Measurements from ENCODE around the gene HOXB13. TPM values are rescaled to one million over a fixed set of nuclear protein-coding genes. Genes with fewer than 3 reads are reported as not detected.

HOXB13 gene
- polyA plus RNA-seq, 4 donors = not detected

DNA sequence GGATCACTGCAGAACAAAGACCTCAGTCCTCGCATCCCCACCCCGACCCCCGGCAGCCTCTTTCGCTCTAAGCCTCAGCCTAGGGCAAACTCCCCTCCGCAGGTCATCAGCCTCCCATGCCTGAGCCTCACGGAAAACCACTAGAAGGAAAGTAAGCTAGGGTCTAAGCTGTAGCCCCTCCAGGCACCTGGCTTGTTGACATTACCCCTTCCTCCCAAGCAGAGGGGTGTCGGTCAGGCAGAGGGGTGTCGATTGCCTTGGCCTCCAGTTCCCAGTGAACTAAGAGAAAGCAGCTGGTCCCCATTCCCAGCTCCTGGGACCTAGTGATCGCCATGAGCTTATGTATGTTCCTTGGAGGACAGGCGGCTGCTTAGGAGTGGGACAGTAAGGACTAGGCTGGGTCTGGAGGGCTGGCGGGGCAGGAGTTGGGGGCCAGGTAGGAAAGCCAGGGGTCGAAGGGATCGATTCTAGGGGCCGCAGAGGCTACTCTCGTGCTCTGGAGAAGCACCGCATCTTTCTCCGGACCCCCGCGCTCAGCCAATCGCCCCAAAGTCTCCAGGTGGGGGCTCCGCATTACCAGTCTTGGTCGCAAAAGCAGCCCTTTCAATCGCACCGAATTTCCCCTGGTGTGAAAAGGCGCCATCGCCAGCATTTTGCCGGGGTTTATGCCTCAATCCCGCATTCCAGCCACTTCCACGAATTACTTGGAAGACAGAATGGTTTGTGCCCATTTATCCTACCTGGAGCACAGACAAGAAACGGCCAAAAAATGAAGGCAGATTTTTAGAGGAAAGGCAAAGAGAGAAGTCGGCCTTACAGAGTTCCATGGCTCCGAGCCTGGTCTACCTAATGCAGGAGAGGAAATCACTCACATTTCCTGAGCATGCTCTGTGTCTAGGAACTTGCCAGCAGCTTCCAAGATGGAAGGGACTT lies 21.3 kb upstream of the HOXB13 start:
- no peak for DNase-seq (ENCODE audit: low read depth in 4 of 4, low spot score in 3 of 4)

DNA sequence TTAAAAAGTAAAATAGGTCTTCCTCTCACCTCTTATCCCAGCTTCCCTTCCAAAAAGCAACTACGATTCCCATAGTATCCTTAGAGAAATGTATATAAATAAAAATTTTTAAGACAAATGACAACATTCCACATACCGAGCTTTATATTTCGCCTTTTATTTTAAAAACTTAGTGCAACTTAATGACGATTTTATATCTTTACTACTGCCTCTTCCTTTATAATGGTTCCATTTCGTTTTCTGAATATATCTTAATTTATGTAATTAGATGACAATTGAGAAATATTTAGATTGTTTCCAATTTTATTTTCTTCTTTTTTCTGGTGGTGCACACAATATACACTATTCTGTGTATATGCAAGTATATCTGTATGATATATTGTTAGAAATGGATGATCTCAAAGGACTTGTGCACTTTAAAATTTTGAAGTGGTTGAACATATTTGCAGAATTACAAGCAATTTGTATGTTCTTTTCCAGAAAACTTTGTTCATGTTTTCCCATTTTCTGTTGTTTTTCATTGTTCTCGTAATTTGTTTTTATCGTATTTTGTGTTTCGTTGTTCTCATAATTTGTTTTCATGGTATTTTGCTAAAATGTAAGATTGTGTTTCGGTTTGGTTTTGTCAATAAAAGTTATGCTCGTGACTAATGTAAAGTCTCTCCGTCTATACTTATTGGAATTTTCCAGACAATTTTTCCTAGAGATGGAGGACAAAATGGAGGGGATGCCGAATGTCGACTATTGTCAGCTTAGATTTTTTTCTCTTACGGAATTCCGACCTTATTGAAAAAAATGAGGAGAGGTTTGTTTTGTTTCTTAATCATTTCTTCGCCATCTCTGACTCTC lies 20.4 kb upstream of the HOXB13 start:
- DNase-seq (ENCODE audit: low read depth in 4 of 4, low spot score in 3 of 4) = no peak

DNA sequence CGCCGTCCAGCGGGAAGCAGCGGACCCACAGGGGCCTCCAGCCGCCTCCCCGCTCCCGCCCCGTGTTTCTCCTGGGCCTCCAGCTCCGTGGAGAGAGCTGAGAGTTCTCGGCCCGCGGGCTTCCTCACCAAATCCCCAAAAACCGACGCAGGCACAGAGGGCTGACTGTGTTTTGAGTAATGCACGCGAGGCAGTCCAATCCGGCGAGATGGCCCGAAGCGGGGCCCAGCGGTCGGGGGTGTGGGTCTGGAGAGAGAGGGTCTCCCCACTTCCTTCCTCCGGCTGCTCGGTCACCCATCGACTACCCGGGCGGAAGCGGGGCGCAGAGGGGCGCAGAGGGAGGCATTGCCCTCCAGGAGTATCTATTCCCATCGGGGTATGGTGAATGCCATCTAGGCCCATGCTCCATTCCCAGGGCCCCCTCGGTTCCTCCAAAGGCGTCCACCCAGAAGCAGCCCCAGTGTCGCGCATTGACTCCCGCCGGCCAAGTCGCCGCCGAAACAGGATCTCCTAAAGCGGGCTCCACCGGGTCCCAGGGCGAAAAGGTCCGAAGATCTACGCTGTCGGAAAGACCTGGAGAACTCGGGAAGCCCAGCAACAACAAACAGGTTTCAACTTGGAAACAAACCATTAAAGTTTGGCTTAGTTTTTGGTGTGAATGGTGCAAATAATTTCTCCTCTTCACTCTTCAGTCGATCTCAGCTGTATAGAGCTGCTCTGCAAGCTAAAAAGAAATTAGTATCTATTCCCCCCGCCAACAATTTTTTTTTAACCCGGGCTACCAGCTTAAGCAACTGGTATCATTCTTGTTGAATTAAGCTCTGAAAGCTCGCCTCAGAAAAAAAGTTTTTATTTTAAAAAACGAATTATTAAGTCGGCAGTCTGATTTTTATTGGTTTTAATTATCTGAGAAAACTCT lies 19.2 kb upstream of the HOXB13 start:
- DNase-seq (ENCODE audit: low read depth in 4 of 4, low spot score in 3 of 4) = no peak

- DNase-seq (ENCODE audit: low read depth in 4 of 4, low spot score in 3 of 4) = no peak
Measured at GRCh38 chr17:48746916-48747444, 18.4 kb upstream of the HOXB13 start.

- DNase-seq (ENCODE audit: low read depth in 4 of 4, low spot score in 3 of 4) = no peak
Measured at GRCh38 chr17:48745381-48746275, 17.1 kb upstream of the HOXB13 start.

DNA sequence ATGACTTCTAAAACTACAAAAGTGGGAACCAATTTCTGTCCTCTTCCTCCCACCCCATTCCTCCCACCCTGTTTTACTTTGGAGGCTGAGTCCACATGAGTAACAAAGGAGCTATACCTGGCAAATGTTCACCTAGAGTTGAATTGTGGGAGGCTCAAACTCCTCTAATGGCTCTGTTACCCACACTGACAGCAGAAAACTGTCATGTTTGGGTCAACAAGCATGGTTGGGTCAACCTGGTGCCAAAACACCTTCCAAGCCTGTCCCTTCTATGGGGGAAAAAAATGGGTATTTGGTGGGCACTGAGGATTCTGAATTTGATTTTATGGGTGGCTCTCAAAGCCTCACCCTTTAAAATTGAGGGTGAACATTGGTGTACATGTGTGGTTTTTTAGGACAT lies 12.0 kb upstream of the HOXB13 start:
- DNase-seq (ENCODE audit: low read depth in 4 of 4, low spot score in 3 of 4) = no peak

DNA sequence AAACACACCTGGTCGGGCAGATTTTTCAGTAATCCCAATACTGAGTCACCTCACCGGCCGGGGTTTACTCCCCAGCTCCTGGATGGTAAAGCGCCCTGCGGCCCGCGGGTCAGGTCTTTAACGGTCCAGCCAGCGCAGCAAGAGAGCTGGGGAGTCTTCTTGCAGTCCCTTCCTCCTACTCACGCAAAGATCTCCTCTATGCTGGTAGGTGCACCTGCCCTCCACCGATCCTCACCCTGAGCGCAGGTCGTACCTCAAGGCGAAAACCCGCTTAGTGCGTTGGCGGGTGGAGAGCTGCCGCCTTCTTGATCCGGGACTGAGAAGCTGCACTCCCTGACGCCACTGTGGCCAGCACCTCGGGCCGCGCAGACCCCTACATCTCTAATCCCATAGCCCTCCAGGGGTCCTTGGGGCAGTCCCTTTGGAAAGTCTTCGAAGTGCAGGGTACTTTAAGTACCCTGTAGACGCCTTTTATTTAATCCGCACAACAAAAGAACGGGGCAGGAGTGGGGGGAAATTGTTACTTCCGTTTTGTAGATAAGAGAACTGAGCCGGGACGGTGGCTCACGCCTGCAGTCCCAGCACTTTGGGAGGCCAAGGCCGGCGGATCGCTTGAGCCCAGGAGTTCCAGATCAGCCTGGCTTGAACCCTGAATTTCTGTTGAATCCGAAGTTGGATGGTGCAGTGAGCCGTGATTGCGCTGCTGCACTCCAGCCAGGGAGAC lies 10.4 kb upstream of the HOXB13 start:
- no peak for DNase-seq (ENCODE audit: low read depth in 4 of 4, low spot score in 3 of 4)

DNA sequence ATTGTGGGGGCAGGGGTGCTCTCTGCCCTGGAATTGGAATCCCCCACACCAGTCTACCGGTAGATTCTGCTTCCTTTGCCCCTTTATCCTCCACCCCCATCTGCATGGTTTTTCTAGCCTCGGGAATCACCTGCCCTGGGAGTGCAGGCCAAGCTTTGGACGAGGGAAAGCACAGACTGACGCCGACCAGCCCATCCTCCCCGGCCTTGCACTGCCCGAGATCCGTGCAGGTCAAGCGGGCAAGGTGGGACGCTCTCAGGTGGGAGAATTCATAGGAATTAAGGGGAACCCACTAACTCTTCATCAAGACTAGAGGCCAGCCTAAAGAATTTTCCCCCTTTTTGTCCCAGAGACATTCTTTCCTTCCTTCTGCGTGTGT lies 9.9 kb upstream of the HOXB13 start:
- no peak for DNase-seq (ENCODE audit: low read depth in 4 of 4, low spot score in 3 of 4)

DNA sequence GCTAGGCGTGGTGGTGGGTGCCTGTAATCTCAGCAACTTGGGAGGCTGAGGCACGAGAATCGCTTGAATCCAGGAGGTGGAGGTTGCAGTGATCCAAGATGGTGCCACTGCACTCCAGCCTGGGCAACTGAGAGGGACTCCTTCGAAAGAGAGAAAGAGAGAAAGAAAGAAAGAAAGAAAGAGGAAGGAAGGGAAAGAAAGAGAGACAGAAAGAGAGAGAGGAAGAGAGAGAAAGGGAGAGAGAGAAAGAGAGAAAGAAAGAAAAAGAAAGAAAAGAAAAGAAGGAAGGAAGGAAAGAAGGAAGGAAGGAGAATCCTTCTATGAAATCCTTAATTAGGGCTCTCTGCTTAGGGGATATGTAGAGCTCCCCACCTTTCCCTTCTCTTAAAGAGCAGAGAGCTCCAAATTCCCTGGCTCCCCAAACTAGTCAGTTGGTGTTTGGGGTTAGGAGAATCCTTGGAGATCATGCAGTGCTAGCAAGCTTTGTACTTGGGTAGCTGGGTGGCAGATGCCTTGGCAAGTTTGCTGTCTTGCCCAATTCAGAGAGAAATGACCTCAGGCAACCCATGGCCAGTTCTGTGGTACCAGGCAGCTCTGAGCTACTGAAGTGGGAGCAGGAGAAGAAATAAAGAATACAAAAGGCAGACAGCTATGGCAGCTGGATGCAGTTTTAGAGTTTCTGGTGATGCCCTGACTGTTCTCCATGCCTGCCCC lies 8.9 kb upstream of the HOXB13 start:
- DNase-seq (ENCODE audit: low read depth in 4 of 4, low spot score in 3 of 4) = no peak

GRCh38 chr17:48735062-48735351 lies 6.5 kb upstream of the HOXB13 start:
- no peak for DNase-seq (ENCODE audit: low read depth in 4 of 4, low spot score in 3 of 4)

GRCh38 chr17:48734333-48735061 lies 5.9 kb upstream of the HOXB13 start:
- DNase-seq (ENCODE audit: low read depth in 4 of 4, low spot score in 3 of 4) = no peak

- no peak for DNase-seq (ENCODE audit: low read depth in 4 of 4, low spot score in 3 of 4)
Measured at GRCh38 chr17:48733632-48734328, 5.2 kb upstream of the HOXB13 start.

GRCh38 chr17:48732688-48733629 lies 4.4 kb upstream of the HOXB13 start:
- DNase-seq (ENCODE audit: low read depth in 4 of 4, low spot score in 3 of 4) = no peak

GRCh38 chr17:48731355-48731754 lies 2.8 kb upstream of the HOXB13 start:
- DNase-seq (ENCODE audit: low read depth in 4 of 4, low spot score in 3 of 4) = no peak

DNA sequence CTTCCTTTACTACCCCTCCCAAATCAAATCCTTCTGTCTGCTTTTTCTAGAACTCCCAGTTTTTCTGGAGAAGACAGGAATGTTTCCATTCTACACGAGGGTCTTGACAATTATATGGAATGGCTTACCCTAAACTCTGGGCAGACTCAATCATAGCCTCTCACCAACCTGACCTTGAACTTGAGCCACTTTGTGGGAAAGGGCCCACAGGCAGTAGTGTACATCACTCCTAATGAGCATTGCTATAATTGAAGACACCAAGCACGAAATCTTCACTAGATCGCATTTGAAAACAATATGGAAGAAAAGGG lies 1.6 kb upstream of the HOXB13 start:
- no peak for DNase-seq (ENCODE audit: low read depth in 4 of 4, low spot score in 3 of 4)

All from right renal pelvis (tissue), 4 donors.